Right lobe of liver (tissue), 6 donors: Measurements from ENCODE around the gene DEDD2. TPM values are rescaled to one million over a fixed set of nuclear protein-coding genes. Genes with fewer than 3 reads are reported as not detected.

Experiments
- ATAC-seq, 4 donors: fragments of 200-7000 bp; cut with Tn5 transposase; one replicate each; pipeline ENCODE4 v1.9.1; 2020; ENCODE audit warnings: mild to moderate bottlenecking in 4 of 4, moderate library complexity in 4 of 4
- DNase-seq, 3 donors: peaks; one replicate each; pipeline ENCODE4 v3.0.0-alpha.2; 2020
- H3K27ac ChIP-seq, 3 donors: fragments of 200-600 bp; one replicate each; pipeline ENCODE4 v1.8.0; 2022
- H3K27me3 ChIP-seq, 2 donors: fragments of 200-600 bp; one replicate each; pipeline ENCODE4 v1.8.0; 2022
- H3K36me3 ChIP-seq, 4 donors: fragments of 200-600 bp; sonication (generic) in 1 of 4; one replicate each; pipeline versions ENCODE4 v1.5.1 to v1.8.0; 2017 to 2022; ENCODE audit warnings: control low read depth in 1 of 4
- H3K4me1 ChIP-seq, 4 donors: fragments of 200-600 bp; sonication (generic) in 1 of 4; one replicate each; pipeline versions ENCODE4 v1.5.1 to v1.8.0; 2017 to 2022; ENCODE audit warnings: control low read depth in 1 of 4
- H3K4me3 ChIP-seq, 3 donors: fragments of 200-600 bp; one replicate each; pipeline ENCODE4 v1.8.0; 2022
- H3K9me3 ChIP-seq, 4 donors: fragments of 200-600 bp; sonication (generic) in 1 of 4; one replicate each; pipeline versions ENCODE4 v1.5.1 to v1.8.0; 2017 to 2022; ENCODE audit warnings: control low read depth in 1 of 4
- POLR2A ChIP-seq: fragments of 450-650 bp; IDR thresholded peaks from one replicate; pipeline ENCODE4 v1.6.1; 2017; ENCODE audit warnings: antibody characterized with exemption, mild to moderate bottlenecking
- WGBS: methylation state at CpG from one replicate; pipeline ENCODE4 v1.1.6; 2018; ENCODE audit warnings: low coverage, low lambda C conversion rate; ENCODE audit not compliant: insufficient coverage; ENCODE audit errors: missing lambda C conversion rate; 5-methylcytosine and 5-hydroxymethylcytosine counted together
- intact Hi-C, 2 donors: fragments of 100-400 bp; cut with DNase I; formaldehyde crosslinking; loops; one replicate each; pipeline versions ENCODE4 v1.11.2 to v1.14.1; 2022
- total RNA-seq, 6 experiments: library from RNA; depleted of rRNA in 2 of 6; stranded (reverse); fragments of >200 nt in 2 of 6; fragmentation: NEBNext Ultra II Directional in 3 of 6; extraction: Animal tissue kit (Norgen Biotek cat#: 25700) in 3 of 6; gene quantifications; one replicate each; pipeline versions ENCODE4 v1.1.0 to v1.2.4, GENCODE V29; 2016 to 2023
- TF ChIP-seq, protein P1 (sequence below), 4 donors: fragments of 200-600 bp in 3 of 4; fragments of 450-650 bp in 1 of 4; IDR thresholded peaks; one replicate each; pipeline versions ENCODE4 v1.5.1 to v1.8.0; 2016 to 2022; ENCODE audit warnings: antibody characterized with exemption in 4 of 4, mild to moderate bottlenecking in 2 of 4
- donor health status: DM: no; HTN: yes; CAD: no.
- donor health status: DM: no; HTN: no; CAD: no.
- donor health status: DM: no; HTN: no; CAD: no.
- donor health status: DM: no; HTN: yes; CAD: no.
- donor health status: DM: no; HTN: yes; CAD: no.

Gene DEDD2
- total RNA-seq, 6 experiments from 2014 or later = 8.1 to 18.0 (median 15.0) TPM

DNA sequence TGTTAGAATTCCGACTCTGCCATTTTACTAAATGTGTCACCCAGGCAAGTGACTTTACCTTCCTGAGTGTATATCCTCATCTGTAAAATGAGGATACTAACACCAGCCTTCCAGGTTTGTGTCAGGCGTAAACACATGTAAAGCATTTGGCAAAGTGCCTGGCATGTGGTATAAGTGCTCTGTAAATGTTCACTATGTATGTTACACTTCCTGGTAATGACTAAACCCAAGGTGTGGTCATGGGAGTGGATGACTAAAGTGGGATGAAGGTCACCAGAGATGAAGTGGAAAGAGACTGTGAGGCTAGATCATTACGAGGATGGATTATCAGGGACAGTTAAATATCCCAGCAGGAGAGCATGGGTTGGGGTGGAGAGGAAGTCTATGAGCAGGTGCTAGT lies 25.6 kb downstream of the DEDD2 start:
- ATAC-seq (peak in 1 of 4 donors; percentile 76), DNase-seq (no peak)
- H3K9me3 ChIP-seq = no peaks in the 10 kb centered on the region
- H3K27ac ChIP-seq = no peak overlapping the region
- intact Hi-C loops = no loop called here
- H3K27me3 ChIP-seq = no peaks in the 10 kb centered on the region
- no peak overlapping the region for H3K4me3 ChIP-seq
- 55% methylated on average over 3 of the region's 3 CpGs for WGBS
- no peak for TF ChIP-seq POLR2A
- TF ChIP-seq, protein P1, sequence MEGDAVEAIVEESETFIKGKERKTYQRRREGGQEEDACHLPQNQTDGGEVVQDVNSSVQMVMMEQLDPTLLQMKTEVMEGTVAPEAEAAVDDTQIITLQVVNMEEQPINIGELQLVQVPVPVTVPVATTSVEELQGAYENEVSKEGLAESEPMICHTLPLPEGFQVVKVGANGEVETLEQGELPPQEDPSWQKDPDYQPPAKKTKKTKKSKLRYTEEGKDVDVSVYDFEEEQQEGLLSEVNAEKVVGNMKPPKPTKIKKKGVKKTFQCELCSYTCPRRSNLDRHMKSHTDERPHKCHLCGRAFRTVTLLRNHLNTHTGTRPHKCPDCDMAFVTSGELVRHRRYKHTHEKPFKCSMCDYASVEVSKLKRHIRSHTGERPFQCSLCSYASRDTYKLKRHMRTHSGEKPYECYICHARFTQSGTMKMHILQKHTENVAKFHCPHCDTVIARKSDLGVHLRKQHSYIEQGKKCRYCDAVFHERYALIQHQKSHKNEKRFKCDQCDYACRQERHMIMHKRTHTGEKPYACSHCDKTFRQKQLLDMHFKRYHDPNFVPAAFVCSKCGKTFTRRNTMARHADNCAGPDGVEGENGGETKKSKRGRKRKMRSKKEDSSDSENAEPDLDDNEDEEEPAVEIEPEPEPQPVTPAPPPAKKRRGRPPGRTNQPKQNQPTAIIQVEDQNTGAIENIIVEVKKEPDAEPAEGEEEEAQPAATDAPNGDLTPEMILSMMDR (IDR thresholded peaks at IDR 0.05) = no peak
- H3K4me1 ChIP-seq = no peaks in the 10 kb centered on the region
- no peaks in the 10 kb centered on the region for H3K36me3 ChIP-seq

GRCh38 chr19:42191330-42191729 lies 26.1 kb downstream of the DEDD2 start:
- intact Hi-C loops = no loop called here
- no peak for DNase-seq
- ATAC-seq = no peak
- Histone ChIP-seq H3K4me1 (no peaks in the 10 kb centered on the region), H3K36me3 (no peaks in the 10 kb centered on the region), H3K9me3 (no peaks in the 10 kb centered on the region), H3K27me3 (no peaks in the 10 kb centered on the region), H3K27ac (no peak overlapping the region), H3K4me3 (no peak overlapping the region)
- no peak for TF ChIP-seq POLR2A
- TF ChIP-seq, protein P1 (IDR thresholded peaks at IDR 0.05) = no peak
- 91% methylated on average over 1 of the region's 1 CpG for WGBS

DNA sequence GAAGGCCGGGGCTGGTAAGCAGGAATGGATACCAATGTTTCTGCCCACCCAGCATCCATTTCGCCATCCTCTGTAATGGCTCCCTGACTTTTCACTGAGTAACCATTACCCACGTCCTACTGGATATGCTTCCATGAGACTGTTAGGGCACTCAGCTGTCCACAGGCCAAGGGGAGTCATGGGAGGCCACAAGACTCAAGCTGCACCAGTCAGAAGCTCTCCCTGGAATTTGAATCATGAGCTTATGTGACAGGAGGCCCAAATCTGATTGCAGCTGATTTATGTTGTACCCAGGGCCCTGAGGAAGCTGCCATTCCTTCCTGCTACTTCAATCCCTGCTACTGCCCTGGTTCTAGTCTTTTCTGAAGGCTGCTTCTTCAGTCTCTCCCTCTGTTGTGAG lies 28.3 kb downstream of the DEDD2 start:
- TF ChIP-seq, protein P1 (IDR thresholded peaks at IDR 0.05) = no peak
- no peak for TF ChIP-seq POLR2A
- ATAC-seq (no peak), DNase-seq (no peak)
- no CpG with 5 or more reads among the region's 3 CpGs for WGBS
- no peaks in the 10 kb centered on the region for H3K36me3 ChIP-seq
- no peaks in the 10 kb centered on the region for H3K27me3 ChIP-seq
- H3K9me3 ChIP-seq = no peaks in the 10 kb centered on the region
- intact Hi-C loops = no loop called here
- no peak overlapping the region for H3K27ac ChIP-seq
- no peak overlapping the region for H3K4me3 ChIP-seq
- no peaks in the 10 kb centered on the region for H3K4me1 ChIP-seq

DNA sequence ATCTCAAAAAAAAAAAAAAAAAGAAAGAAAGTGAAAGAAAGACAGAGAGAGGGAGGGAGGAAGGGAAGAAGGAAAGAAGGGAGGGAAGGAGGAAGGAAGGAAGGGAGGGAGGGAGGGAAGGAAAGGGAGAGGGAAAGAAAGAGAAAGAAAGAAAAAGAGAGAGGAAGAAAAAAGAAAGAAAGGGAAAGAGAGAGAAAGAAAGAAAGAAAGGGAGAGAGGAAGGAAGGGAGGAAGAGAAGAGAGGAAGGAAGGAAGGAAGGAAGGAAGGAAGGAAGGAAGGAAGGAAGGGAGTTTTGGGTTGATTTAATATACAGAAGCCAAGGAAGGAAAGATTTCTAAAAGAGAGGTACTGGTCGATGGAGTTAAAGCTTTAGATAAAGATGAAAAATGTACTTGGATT lies 28.8 kb downstream of the DEDD2 start:
- no peak overlapping the region for H3K27ac ChIP-seq
- H3K27me3 ChIP-seq = no peaks in the 10 kb centered on the region
- DNase-seq = no peak
- H3K36me3 ChIP-seq = no peaks in the 10 kb centered on the region
- no peaks in the 10 kb centered on the region for H3K4me1 ChIP-seq
- no peak for ATAC-seq
- TF ChIP-seq, protein P1 (IDR thresholded peaks at IDR 0.05) = no peak
- TF ChIP-seq POLR2A = no peak
- H3K9me3 ChIP-seq = no peaks in the 10 kb centered on the region
- 50% methylated on average over 1 of the region's 1 CpG for WGBS
- no peak overlapping the region for H3K4me3 ChIP-seq
- intact Hi-C loops = no loop called here

DNA sequence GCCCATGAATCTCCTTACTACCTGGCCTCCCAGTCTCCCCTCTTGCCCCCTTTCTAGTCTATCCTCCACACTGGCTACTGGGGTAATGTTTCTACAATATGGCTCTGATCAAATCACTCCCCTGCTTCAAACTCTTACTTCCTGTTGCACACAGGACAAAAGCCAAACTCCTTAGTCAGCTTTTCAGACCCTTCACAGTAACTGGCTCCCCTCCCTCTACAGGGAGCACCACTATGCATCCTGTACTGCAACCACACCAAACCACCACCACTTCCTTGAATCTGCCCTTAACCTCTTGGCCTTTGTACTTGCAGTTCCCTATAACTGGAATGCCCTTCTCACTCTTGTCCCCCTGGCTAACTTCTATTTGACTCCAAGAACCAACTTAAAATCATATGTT lies 32.2 kb downstream of the DEDD2 start:
- intact Hi-C loops = no loop called here
- no peaks in the 10 kb centered on the region for H3K4me1 ChIP-seq
- H3K4me3 ChIP-seq = no peak overlapping the region
- H3K36me3 ChIP-seq = no peaks in the 10 kb centered on the region
- TF ChIP-seq POLR2A = no peak
- TF ChIP-seq, protein P1 (IDR thresholded peaks at IDR 0.05) = no peak
- no peak overlapping the region for H3K27ac ChIP-seq
- DNase-seq (no peak), ATAC-seq (peak; percentile 50 to 66 (median 59))
- H3K27me3 ChIP-seq = no peaks in the 10 kb centered on the region
- H3K9me3 ChIP-seq = no peaks in the 10 kb centered on the region
